D721Med (cell line): Measurements from ENCODE around the gene DDOST.
"Not testable (repeated sequence)": the region's sequence is repeated elsewhere in the genome, so short reads cannot be mapped to it uniquely, and the experiment has no call there.

Source experiments
- DNase-seq: peaks from one replicate; pipeline ENCODE4 v3.0.0; 2011; ENCODE audit warnings: low spot score; ENCODE audit not compliant: insufficient read length
- FAIRE-seq: peaks from 2 replicates; lab custom pipeline; 2011; peaks lifted over from hg19 to GRCh38; lab: Jason Lieb, UNC
- CTCF ChIP-seq: IDR thresholded peaks from 2 replicates; pipeline ENCODE4 v1.5.1; 2012; ENCODE audit warnings: mild to moderate bottlenecking, control low read depth; ENCODE audit not compliant: insufficient read depth; ENCODE audit errors: missing control alignments

The DDOST gene

DNA sequence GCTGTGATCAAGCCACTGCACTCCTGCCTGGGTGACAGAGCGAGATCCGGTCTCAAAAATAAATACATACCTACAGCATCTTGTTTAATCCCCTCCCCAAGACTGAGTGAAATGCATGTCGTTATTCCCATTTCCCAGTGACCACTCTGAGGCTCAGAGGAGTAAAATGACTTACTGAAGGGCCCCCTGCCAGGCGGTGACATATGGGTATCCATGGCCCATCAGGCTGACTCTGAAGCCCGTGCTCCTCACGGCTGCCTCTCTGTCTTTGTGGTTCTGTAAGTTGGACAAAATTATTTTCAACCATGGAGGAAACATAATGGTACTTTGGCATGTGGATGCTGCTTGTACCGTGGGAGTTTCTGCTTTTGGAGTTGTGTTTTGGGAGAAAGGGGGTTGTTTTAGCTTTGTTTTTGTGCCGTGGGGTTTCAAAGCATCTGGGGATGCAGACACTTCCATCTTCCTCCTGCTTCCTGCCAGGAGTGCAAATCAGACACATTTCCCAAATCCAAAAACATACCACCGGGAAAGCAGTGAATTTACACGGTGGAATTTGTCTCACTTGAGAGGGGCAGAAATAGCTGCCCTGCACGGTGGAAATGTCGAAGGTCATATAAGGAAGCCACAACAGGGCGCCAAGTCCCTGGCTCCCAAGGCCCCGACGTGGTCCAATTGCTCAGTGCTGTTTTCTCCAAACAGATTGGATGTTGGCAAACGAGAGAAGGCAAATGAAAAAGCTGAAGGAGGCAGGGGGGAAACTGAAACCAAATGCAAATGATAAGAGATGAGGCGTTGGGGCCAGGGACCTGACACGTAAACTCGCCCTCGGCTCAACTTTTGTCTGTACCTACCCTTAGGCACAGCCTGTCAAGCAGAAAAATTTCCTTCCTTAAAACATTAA lies 45.0 kb downstream of the DDOST start:
- FAIRE-seq, result no peak
- no peak for DNase-seq
- TF ChIP-seq CTCF, result no peak

DNA sequence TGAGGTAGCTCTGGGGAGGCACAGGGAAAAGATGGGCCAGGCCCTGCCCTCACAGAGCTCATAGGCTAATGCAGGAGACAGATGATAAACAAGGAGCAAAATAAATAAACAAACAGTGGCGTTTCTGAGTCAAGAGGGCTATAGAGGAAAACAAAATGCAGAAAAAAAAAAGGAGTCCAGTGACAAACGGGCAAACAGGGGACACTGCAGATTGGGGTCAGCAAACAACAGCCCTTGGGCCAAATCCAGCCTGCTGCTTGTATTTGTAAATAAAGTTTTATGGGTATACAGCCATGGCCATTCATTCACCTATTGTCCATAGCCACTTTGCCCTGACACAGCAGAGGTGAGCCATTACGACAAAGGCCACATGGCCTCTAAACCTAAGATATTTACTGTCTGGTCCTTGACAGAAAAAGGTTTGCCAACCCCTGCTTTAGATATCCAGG lies 47.0 kb downstream of the DDOST start:
- TF ChIP-seq CTCF, result no peak
- FAIRE-seq (no peak), DNase-seq (no peak)

- no peak for FAIRE-seq
- DNase-seq, result no peak
- TF ChIP-seq CTCF, result no peak
These were observed 48.9 kb downstream of the DDOST start for GRCh38 chr1:20612221-20612746.

DNA sequence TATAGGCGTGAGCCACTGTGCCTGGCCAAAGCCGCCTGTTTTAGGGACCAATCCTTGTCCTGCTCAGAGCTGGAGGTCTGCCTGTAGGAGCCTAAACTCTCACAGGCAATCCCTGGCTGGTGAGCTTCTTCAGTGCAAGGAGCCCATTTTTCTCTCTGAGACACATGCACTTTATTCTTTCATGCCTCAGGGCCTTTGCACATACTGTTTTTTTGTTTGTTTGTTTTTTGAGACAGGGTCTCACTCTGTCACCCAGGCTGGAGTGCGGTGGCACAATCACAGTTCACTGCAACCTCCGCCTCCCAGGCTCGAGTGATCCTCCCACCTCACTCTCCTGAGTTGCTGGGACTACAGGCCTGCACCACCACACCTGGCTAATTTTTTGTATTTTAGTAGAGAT lies 49.5 kb downstream of the DDOST start:
- no peak for TF ChIP-seq CTCF
- DNase-seq (no peak), FAIRE-seq (no peak)

GRCh38 chr1:20610970-20611369 lies 50.2 kb downstream of the DDOST start:
- no peak for TF ChIP-seq CTCF
- no peak for DNase-seq
- FAIRE-seq, result no peak

DNA sequence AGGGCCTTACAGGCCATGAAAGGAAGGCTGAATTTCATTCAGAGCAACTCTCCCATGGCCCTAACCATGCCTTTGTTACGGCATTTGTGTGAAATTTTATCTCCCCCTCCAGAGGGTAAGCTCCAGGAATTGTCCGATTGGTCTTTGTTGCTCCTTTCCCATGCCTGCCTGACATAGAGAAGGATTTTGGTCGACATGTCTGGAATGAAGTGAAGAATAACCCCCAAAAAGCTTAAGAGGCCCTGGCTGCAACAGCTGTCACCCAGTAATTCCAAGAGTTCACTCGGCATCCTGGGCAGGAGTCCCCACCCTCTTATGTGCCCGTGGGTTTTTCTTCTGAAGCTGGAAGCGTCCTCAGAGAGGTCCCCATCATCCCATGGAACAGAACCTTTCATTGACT lies 51.6 kb downstream of the DDOST start:
- DNase-seq, result no peak
- TF ChIP-seq CTCF, result no peak

DNA sequence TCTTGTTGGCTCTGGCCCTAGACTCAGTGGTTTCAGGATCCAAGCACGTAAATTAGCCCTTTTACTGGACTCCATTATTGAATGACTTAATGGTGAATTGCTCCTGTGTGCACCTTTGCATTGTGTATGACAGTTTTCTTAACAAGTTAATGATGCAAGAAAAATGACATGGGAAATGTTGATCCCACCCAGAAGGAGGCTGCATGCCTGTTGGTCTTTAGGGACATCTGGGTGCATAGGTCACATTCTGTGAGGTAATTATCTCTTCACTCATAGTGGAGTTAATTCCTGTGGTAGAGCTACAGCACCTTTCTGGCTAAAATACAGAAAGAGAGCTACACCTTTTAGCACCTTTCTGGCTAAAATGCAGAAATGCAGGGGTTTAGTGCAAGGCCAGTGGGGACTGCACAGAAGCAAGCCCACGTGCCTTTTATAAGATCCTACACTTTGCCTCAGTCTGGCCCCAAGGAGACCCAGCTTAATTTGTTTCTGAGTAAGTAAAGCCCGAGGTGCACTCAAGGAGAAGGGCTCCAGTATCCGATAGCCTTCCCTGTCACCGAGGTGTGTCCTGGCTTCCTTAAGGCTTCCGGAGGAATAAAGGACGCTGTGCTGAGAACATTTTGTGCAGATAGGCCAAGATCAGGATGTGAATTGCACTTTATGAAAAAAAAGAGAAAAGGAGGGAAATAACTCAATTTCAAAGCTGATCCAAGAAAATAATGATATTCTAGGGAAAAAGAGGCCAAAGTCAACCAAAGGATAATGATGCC lies 54.2 kb downstream of the DDOST start:
- not testable (repeated sequence) for FAIRE-seq

More for the DNA sequence above, 51.6 kb downstream of the DDOST start:
- FAIRE-seq, result no peak

More for the DNA sequence above, 54.2 kb downstream of the DDOST start:
- DNase-seq, result not testable (repeated sequence)
